ENCODE data around the gene PUM2.

Gene PUM2

DNA sequence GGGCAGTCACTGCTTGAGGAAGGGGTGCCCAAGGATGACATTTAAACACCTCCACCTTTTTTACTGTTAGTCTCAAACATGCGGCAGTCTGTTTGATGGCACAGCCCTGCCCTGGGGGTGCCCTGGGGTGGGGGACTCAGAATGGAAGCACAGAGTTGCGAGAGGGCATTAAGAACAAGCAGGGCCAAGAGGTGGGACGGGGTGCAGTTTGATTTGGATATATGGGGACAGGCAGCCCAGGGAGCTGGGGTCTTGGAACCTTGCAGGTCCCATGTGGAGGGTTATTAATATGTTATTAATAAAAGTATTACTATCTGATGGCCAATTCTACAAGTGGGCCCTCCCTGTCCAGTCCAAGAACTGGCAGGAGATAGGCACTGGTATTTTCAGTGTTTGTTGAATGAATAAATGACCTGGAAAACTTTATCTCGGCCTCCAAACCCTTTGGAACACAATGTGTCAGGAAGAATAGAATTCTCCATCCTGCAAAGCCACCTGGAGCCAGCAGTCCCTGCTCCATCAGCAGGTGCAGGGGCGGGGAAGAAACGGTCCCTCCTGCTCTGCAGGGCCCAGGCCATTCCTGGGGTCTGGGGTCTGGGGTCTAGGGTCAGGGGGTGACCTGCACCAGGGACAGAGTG, 150.9 kb downstream of the PUM2 start:
- no peak for DNase-seq (ENCODE audit: low read depth in 2 of 2)

DNA sequence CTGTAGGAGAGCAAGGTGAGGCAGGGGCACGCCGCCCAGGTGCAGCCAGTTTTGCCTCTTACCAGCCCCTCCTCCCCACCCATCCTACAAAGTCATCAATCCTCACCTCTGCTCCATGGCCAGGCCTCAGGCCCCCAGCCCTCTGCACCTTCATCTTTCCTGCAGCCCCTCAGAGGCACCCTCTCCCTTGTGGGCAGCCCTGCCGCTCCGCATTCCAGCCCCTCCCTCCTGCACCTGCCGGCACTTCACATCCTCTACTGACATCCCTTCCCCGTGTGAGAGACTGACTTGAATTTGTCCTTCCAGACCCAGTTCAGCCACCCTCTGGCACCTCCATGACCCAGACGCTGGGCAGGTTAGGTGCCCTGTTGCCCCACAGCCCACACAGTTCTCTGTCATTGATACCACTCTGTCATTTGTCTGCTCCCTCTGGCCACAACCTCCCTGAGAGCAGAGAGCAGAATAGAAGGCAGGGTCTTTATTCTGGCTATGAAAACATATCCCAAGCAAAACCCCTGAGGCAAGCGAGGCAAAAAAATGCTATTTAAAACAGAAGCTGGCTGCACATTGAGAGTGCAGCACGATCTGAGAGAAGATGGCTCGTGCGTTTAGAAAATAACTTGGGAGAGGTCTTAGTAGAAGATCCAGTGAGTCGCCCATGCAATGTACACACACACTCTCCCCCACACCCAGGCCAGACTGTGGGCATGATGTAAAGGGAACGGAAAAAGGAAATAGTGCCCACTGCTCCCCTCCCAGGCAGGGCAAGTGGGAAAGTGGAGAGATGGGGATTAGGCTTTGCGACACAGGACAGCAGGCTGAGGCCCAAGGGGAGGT, 151.6 kb downstream of the PUM2 start:
- DNase-seq (ENCODE audit: low read depth in 2 of 2) = no peak

Measured in stimulated activated CD4-positive, alpha-beta T cell treated with anti-CD3 and anti-CD28 coated beads, Interleukin-15, amount 100 ng/mL, for 48 hours (primary cell).